SU-DHL-6 (cell line): ENCODE results near the gene MEAK7.

ENCODE experiments used
- EZH2phosphoT487 ChIP-seq: fragments of 200-600 bp; sonication (generic), shearing (Covaris generic); conservative IDR thresholded peaks from 2 replicates; pipeline ENCODE4 v1.6.1; 2018; ENCODE audit warnings: mild to moderate bottlenecking, antibody characterized with exemption, low read length, moderate library complexity, mixed read lengths
- TF ChIP-seq, protein P1 (sequence below): fragments of 200-600 bp; sonication (generic); IDR thresholded peaks from one replicate; pipeline ENCODE4 v1.5.1; 2017; ENCODE audit warnings: antibody characterized with exemption, mild to moderate bottlenecking, low read length, moderate library complexity; ENCODE audit not compliant: insufficient read depth, poor library complexity, severe bottlenecking

DNA sequence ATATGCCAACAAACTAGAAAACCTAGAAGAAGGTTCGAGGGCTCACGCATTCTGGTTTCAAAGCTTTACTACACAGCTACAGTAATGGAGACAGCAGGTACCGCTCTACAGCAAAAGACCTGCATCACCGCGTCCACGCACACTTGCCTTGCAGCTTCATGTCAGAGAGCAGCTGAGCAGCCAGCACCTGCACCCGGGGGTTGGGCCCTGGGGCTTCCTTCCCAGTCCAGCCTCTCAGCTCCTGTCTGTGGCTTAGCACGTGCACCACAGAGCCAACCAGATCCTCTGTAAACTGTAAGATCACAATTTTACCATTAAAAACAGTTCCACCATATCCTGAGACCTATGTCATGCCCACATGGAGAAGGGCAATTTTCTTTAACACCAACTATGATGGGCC, 15.3 kb downstream of the MEAK7 start:
- TF ChIP-seq, protein P1, sequence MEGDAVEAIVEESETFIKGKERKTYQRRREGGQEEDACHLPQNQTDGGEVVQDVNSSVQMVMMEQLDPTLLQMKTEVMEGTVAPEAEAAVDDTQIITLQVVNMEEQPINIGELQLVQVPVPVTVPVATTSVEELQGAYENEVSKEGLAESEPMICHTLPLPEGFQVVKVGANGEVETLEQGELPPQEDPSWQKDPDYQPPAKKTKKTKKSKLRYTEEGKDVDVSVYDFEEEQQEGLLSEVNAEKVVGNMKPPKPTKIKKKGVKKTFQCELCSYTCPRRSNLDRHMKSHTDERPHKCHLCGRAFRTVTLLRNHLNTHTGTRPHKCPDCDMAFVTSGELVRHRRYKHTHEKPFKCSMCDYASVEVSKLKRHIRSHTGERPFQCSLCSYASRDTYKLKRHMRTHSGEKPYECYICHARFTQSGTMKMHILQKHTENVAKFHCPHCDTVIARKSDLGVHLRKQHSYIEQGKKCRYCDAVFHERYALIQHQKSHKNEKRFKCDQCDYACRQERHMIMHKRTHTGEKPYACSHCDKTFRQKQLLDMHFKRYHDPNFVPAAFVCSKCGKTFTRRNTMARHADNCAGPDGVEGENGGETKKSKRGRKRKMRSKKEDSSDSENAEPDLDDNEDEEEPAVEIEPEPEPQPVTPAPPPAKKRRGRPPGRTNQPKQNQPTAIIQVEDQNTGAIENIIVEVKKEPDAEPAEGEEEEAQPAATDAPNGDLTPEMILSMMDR: no peak
- TF ChIP-seq EZH2phosphoT487: no peak
